ENCODE data around the gene CALHM4. TPM values are rescaled to one million over a fixed set of nuclear protein-coding genes. Genes with fewer than 3 reads are reported as not detected.

The CALHM4 gene
- total and polyA plus RNA-seq, 2 experiments from 2014 or later: not detected

DNA sequence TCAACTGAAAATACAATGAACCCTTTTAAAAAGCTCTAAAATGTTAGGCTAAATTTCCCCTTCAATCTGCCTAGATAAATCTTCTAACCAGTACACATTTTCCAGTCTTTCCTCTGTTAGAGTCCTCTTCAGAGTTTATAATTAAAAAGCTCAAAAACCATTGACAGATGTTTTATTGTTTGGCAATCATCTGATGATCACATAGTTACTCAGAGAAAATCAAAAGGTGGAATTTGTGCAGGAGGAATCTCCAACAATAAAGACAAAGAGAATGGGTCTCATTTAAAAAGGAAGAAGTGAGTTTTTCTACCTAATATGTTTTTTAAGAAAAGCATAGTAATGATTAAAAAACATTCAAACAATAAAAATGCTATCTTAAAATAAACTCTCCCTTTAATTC is 11.1 kb upstream of the CALHM4 start:
- no peaks in the 10 kb centered on the region for H3K4me1 ChIP-seq (ENCODE audit: low read depth)
- TF ChIP-seq, protein P1, sequence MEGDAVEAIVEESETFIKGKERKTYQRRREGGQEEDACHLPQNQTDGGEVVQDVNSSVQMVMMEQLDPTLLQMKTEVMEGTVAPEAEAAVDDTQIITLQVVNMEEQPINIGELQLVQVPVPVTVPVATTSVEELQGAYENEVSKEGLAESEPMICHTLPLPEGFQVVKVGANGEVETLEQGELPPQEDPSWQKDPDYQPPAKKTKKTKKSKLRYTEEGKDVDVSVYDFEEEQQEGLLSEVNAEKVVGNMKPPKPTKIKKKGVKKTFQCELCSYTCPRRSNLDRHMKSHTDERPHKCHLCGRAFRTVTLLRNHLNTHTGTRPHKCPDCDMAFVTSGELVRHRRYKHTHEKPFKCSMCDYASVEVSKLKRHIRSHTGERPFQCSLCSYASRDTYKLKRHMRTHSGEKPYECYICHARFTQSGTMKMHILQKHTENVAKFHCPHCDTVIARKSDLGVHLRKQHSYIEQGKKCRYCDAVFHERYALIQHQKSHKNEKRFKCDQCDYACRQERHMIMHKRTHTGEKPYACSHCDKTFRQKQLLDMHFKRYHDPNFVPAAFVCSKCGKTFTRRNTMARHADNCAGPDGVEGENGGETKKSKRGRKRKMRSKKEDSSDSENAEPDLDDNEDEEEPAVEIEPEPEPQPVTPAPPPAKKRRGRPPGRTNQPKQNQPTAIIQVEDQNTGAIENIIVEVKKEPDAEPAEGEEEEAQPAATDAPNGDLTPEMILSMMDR (IDR thresholded peaks at IDR 0.05; ENCODE audit: low read depth, low read length): no peak
- H3K36me3 ChIP-seq: no peaks in the 10 kb centered on the region
- DNase-seq (ENCODE audit: low read depth in 1 of 2, low spot score in 1 of 2): no peak
- H3K27ac ChIP-seq: no peak overlapping the region
- H3K4me3 ChIP-seq: no peak overlapping the region
- no peaks in the 10 kb centered on the region for H3K9me3 ChIP-seq (ENCODE audit: low read depth)
- peaks cover 16% of the 10 kb centered on the region for H3K27me3 ChIP-seq

DNA sequence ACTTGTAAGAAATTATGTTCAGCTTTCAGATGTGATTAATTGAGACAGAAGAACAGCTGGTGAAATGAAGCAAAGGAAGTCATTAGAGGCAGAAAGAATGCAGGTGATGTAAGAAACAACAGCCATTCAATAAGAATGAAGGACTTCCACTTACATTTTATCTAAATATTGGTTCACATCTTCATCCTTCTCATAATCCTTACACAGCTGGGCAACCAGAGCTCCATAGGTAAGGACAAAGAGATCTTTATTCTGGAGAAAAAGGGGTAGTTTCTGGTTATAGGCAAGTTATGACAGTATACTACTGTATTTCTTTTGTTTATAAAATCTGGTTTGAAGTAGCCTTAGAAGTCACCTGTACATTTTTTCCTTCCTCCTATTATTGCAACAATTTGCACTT is 10.4 kb upstream of the CALHM4 start:
- H3K27ac ChIP-seq: no peak overlapping the region
- peaks cover 16% of the 10 kb centered on the region for H3K27me3 ChIP-seq
- H3K9me3 ChIP-seq (ENCODE audit: low read depth): no peaks in the 10 kb centered on the region
- H3K4me3 ChIP-seq: no peak overlapping the region
- H3K36me3 ChIP-seq: no peaks in the 10 kb centered on the region
- no peak for DNase-seq (ENCODE audit: low read depth in 1 of 2, low spot score in 1 of 2)
- H3K4me1 ChIP-seq (ENCODE audit: low read depth): no peaks in the 10 kb centered on the region
- TF ChIP-seq, protein P1 (IDR thresholded peaks at IDR 0.05; ENCODE audit: low read depth, low read length): no peak

DNA sequence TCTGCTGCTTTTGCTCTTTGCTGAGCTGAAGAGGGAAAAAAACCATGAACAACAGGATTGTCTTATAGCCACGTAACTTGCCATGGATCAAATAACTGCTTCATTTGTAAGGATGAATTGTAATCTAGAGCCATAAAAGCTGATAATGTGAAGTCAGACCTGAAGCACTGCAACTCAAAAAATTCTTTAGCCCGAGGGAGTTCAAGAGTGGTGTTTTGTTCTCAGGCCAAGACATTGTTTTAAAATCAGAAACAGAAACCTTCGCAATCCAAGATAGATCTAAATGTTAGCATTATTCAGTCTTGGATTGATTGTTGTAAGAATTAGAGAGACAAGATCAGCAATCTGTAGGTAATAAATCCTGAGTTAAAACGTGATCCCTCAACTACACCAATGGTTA is 7.9 kb upstream of the CALHM4 start, which contains the start of gene TRAPPC3L:
TSS of gene TRAPPC3L (minus strand) at position 34 of the 400 bp plus-strand sequence. CDS start 170 bp downstream, outside the sequence.
- DNase-seq (ENCODE audit: low read depth in 1 of 2, low spot score in 1 of 2): no peak

DNA sequence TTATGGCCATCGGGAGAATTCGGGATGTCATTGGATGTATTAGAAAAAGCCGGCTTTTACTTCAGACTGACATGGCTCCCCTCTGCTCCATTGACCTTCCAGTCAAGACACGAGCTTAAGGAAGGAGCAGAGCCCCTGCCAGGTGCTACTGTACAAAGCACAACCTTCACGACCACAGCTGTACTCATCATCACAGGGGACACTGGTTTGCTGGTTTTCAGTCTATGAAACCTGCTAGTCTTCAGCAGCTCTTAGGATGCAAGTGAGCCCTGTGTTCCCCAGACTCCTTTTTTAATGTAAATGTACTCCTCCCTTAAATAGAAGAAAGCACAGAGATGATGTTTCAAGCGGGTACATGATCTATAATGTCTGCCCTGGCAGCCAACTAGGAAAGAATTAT is 6.2 kb upstream of the CALHM4 start:
- Histone ChIP-seq H3K9me3 (ENCODE audit: low read depth) (no peaks in the 10 kb centered on the region), H3K4me3 (no peak overlapping the region), H3K27ac (no peak overlapping the region), H3K27me3 (peaks cover 4% of the 10 kb centered on the region), H3K4me1 (ENCODE audit: low read depth) (no peaks in the 10 kb centered on the region), H3K36me3 (no peaks in the 10 kb centered on the region)
- DNase-seq (ENCODE audit: low read depth in 1 of 2, low spot score in 1 of 2): no peak
- TF ChIP-seq, protein P1 (IDR thresholded peaks at IDR 0.05; ENCODE audit: low read depth, low read length): no peak

More for the DNA sequence above, 7.9 kb upstream of the CALHM4 start, which contains the start of gene TRAPPC3L:
- no peak within 1 kb of the TSS for H3K4me3 ChIP-seq
- TF ChIP-seq, protein P1 (IDR thresholded peaks at IDR 0.05; ENCODE audit: low read depth, low read length): no peak
- no peaks in the 10 kb centered on the region for H3K9me3 ChIP-seq (ENCODE audit: low read depth)
- H3K27me3 ChIP-seq: peaks cover 16% of the 10 kb centered on the region
- H3K27ac ChIP-seq: no peak within 1 kb of the TSS
- no peaks in the 10 kb centered on the region for H3K36me3 ChIP-seq
- H3K4me1 ChIP-seq (ENCODE audit: low read depth): no peaks in the 10 kb centered on the region

DNA sequence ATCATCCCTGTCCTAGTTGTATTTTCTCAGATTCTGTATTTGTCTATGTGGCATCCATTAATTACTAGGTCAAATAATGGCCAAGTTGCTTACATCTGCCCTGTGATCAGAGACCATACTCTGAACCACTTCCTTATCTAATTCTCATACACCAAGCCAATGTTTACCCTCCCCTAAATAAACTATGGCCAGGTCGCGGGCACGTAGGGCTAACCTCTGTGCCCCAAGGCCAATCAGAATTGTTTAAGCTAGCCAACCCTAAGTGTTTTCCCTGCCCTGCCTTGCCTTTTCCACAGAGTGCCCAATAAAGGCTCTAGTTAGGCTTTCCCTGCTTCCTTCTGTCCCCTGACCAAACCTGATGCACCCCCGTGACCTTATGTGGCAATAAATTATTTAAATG is 2.8 kb upstream of the CALHM4 start:
- Histone ChIP-seq H3K4me3 (no peak overlapping the region), H3K27ac (no peak overlapping the region), H3K36me3 (no peaks in the 10 kb centered on the region), H3K27me3 (no peaks in the 10 kb centered on the region), H3K4me1 (ENCODE audit: low read depth) (no peaks in the 10 kb centered on the region), H3K9me3 (ENCODE audit: low read depth) (no peaks in the 10 kb centered on the region)
- TF ChIP-seq, protein P1 (IDR thresholded peaks at IDR 0.05; ENCODE audit: low read depth, low read length): no peak
- DNase-seq (ENCODE audit: low read depth in 1 of 2, low spot score in 1 of 2): no peak

DNA sequence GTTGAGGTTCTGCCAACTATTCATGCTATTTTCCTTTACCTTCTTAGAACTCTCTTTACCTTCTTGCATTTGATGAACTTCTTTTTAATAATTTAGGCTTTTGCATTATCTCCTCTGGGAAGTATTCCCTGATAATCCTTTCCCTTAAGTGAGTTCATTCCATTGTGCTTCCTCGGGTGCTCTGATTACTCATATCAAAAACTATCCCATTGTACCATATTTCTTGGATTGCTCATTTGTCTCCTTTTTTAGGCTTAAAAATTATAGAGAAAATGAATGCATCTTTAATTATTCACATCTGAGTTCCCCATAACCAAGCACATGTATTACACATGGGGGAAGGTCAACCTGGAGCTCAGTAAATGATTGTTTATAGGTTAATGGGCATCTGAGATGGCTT is 2.5 kb downstream of the CALHM4 start:
- Histone ChIP-seq H3K4me1 (ENCODE audit: low read depth) (no peaks in the 10 kb centered on the region), H3K36me3 (no peaks in the 10 kb centered on the region), H3K9me3 (ENCODE audit: low read depth) (no peaks in the 10 kb centered on the region), H3K4me3 (no peak overlapping the region), H3K27me3 (no peaks in the 10 kb centered on the region), H3K27ac (no peak overlapping the region)
- TF ChIP-seq, protein P1 (IDR thresholded peaks at IDR 0.05; ENCODE audit: low read depth, low read length): no peak
- peak in 1 of 2 donors; percentile 49 for DNase-seq (ENCODE audit: low read depth in 1 of 2, low spot score in 1 of 2)
